ENCODE data around the gene HAND2. TPM values are rescaled to one million over a fixed set of nuclear protein-coding genes. Genes with fewer than 3 reads are reported as not detected.

The HAND2 gene
- total and polyA plus RNA-seq, 12 donors: 0.11 to 56.1 (median 15.7) TPM

DNA sequence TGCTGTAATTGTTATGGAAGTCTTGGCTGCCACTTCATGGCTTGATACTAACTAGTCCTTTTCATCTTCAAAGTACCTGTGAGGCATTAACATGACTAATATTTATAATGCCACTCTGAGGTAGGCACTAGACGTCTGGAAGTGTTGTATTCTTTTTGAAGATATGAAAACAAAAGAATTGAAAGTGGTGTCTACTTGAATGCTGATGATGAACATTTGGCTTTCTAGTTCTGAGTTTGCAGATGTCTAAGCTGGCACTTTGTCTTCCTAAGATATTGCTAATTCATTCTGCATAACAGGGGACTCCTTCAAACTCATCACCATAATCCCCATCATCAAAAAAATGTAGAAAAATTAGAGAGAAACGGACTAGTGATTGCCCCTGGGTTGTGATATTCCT is 41.6 kb upstream of the HAND2 start:
- Histone ChIP-seq H3K4me3 (no peak overlapping the region), H3K36me3 (replicated peaks in 1 of 2) (no peaks in the 10 kb centered on the region), H3K27ac (no peak overlapping the region), H3K9me3 (replicated peaks in 1 of 3) (no peaks in the 10 kb centered on the region), H3K27me3 (no peaks in the 10 kb centered on the region), H3K4me1 (replicated peaks in 1 of 2) (no peaks in the 10 kb centered on the region)
- intact Hi-C loops (cut with DNase I): no loop called here
- no peak for TF ChIP-seq POLR2A (IDR thresholded peaks at IDR 0.05)
- WGBS, 4 donors: 33 to 49% (median 47%) methylated on average over 2 of the region's 2 CpGs
- no peak for DNase-seq

DNA sequence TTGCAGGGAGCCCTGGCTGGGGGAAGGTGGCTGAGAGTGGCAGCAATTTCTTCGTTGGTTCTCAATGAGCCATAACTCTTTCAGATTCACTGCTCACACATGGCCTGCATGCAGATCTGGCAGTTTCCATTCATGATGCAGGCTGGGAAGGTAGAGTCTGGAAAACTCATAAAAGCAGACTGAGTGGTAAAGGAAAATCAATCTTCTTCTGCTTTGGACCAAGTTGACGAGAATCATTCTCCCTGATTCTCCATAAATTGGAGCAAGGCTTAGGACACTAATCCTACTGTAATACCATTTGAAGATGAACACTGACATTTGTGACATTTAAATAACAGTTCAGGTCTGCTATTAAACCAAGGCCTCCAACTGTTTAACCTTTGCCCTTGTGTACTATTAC is 35.3 kb upstream of the HAND2 start:
- no peak overlapping the region for H3K4me3 ChIP-seq
- no peak for TF ChIP-seq POLR2A (IDR thresholded peaks at IDR 0.05)
- TF ChIP-seq, protein P1, sequence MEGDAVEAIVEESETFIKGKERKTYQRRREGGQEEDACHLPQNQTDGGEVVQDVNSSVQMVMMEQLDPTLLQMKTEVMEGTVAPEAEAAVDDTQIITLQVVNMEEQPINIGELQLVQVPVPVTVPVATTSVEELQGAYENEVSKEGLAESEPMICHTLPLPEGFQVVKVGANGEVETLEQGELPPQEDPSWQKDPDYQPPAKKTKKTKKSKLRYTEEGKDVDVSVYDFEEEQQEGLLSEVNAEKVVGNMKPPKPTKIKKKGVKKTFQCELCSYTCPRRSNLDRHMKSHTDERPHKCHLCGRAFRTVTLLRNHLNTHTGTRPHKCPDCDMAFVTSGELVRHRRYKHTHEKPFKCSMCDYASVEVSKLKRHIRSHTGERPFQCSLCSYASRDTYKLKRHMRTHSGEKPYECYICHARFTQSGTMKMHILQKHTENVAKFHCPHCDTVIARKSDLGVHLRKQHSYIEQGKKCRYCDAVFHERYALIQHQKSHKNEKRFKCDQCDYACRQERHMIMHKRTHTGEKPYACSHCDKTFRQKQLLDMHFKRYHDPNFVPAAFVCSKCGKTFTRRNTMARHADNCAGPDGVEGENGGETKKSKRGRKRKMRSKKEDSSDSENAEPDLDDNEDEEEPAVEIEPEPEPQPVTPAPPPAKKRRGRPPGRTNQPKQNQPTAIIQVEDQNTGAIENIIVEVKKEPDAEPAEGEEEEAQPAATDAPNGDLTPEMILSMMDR (IDR thresholded peaks at IDR 0.05): no peak
- H3K4me1 ChIP-seq (replicated peaks in 1 of 2): no peaks in the 10 kb centered on the region
- H3K27ac ChIP-seq: no peak overlapping the region
- no peak for DNase-seq
- intact Hi-C loops (cut with DNase I): no loop called here
- 80 to 83% (median 82%) methylated on average over 2 of the region's 2 CpGs for WGBS, 4 donors
- H3K36me3 ChIP-seq (replicated peaks in 1 of 2): no peaks in the 10 kb centered on the region
- no peaks in the 10 kb centered on the region for H3K27me3 ChIP-seq
- no peaks in the 10 kb centered on the region for H3K9me3 ChIP-seq (replicated peaks in 1 of 3)

DNA sequence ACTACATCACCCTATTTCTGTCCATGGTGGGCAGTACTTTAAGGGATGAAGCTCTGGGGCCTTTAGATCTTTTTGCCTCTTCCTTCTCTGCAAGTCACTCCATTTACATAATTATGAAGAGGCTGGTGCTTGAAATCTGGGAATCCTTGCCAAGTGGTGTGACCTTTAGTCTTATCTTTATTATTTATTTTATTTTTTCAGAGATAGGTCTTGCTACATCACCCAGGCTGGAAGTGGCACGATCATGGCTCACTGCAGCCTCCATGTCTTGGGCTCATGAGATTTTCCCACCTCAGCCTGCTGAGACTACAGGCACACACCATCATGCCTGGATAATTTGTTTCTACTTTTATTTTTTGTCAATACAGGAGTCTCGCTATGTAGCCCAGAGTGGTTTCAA is 34.4 kb upstream of the HAND2 start:
- Histone ChIP-seq H3K4me1 (replicated peaks in 1 of 2) (no peaks in the 10 kb centered on the region), H3K27me3 (no peaks in the 10 kb centered on the region), H3K36me3 (replicated peaks in 1 of 2) (no peaks in the 10 kb centered on the region), H3K9me3 (replicated peaks in 1 of 3) (no peaks in the 10 kb centered on the region), H3K27ac (no peak overlapping the region), H3K4me3 (no peak overlapping the region)
- DNase-seq: peak in 1 of 7 donors; percentile 29
- TF ChIP-seq, protein P1 (IDR thresholded peaks at IDR 0.05): no peak
- TF ChIP-seq POLR2A (IDR thresholded peaks at IDR 0.05): no peak
- intact Hi-C loops (cut with DNase I): no loop called here
- 62 to 71% (median 67%) methylated on average over 2 of the region's 2 CpGs for WGBS, 4 donors

DNA sequence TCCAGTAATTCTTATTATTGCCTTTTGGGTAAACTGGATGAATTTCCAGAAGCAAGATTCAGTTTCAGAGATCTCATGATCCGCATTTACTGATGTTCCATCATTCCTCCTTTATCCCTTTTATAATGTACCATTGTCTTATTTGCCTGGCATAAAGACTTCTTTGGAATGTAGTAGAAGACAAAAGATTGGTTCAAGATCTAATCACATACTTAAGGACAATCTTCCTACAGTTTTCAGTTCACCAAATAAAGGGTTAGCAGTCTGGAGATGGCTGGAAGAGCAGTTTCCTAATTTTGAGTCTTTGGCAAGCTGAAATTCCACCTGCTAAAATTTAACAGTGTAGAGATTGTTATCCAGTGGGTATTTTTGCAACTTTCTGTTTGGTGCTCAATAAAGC is 30.9 kb upstream of the HAND2 start:
- WGBS, 4 donors: 75 to 87% (median 82%) methylated on average over 1 of the region's 1 CpG
- no peak overlapping the region for H3K4me3 ChIP-seq
- intact Hi-C loops (cut with DNase I): no loop called here
- no peaks in the 10 kb centered on the region for H3K9me3 ChIP-seq (replicated peaks in 1 of 3)
- DNase-seq: no peak
- no peaks in the 10 kb centered on the region for H3K36me3 ChIP-seq (replicated peaks in 1 of 2)
- TF ChIP-seq, protein P1 (IDR thresholded peaks at IDR 0.05): no peak
- TF ChIP-seq POLR2A (IDR thresholded peaks at IDR 0.05): no peak
- H3K4me1 ChIP-seq (replicated peaks in 1 of 2): no peaks in the 10 kb centered on the region
- H3K27ac ChIP-seq: no peak overlapping the region
- no peaks in the 10 kb centered on the region for H3K27me3 ChIP-seq

DNA sequence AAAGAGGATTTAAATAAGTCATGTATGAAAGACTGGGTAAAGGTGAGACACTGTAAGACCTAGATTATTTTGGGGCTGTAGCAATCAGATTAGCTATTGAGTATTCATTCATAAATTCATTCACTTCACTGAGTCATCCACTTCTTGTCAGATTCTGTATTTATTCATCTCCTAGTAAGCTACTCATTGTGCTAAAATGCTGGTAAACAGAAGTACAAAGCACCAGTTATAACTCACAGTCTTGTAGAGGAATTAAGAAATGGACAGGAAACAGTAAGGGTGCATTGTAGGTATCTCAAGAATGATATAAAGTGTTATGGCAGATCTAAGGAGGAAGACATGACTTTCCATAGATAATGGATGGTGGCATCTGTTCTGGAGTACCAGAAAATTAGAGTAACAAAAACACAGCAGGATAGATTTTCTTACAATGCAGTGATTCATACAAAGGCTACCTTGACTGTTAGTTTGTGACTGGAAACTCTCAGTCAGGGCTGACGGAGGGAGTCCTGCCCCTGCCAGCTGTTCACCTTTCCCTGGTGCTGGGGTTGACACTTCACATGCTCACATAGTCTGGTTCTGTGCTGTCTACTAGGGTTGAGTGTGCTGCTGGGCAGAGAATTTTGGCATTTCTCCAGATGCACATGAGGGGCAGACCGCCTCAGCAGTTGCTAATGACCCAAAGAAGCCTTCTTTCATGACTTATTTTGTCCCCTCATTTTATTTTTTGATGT is 26.5 kb upstream of the HAND2 start:
- no peak overlapping the region for H3K27ac ChIP-seq
- H3K4me3 ChIP-seq: no peak overlapping the region
- peaks cover 3% of the 10 kb centered on the region for H3K27me3 ChIP-seq
- WGBS, 4 donors: 68 to 84% (median 77%) methylated on average over 2 of the region's 2 CpGs
- TF ChIP-seq, protein P1 (IDR thresholded peaks at IDR 0.05): no peak
- no peak for TF ChIP-seq POLR2A (IDR thresholded peaks at IDR 0.05)
- no peaks in the 10 kb centered on the region for H3K36me3 ChIP-seq (replicated peaks in 1 of 2)
- H3K9me3 ChIP-seq (replicated peaks in 1 of 3): no peaks in the 10 kb centered on the region
- H3K4me1 ChIP-seq (replicated peaks in 1 of 2): no peaks in the 10 kb centered on the region
- intact Hi-C loops (cut with DNase I): no loop called here
- DNase-seq: peak in 1 of 7 donors; percentile 48

Data from adrenal gland (tissue), 12 donors.